HepG2 (cell line): ENCODE measurements around the gene LIPT2. TPM values are rescaled to one million over a fixed set of nuclear protein-coding genes. Genes with fewer than 3 reads are reported as not detected.

Experiments
- ATAC-seq: fragments of 200-7000 bp; cut with Tn5 transposase; 3 replicates; pipeline ENCODE4 v1.9.1; 2020; ENCODE audit warnings: mild to moderate bottlenecking, moderate library complexity
- BruUV-seq: library from RNA; stranded (reverse); fragments of 400-500 nt; replicated peaks from 2 replicates; lab custom pipeline; 2021; lab: Mats Ljungman, UMichigan
- CTCF ChIA-PET: fragments of 300-600 bp; formaldehyde crosslinking; extraction: SDS; loops from one replicate; lab custom pipeline; 2021; ENCODE audit warnings: low total read pairs, inconsistent platforms, low intra/inter-chr PET ratio; lab: Yijun Ruan, JAX
- POLR2A ChIA-PET: fragments of 350-600 bp; sonication (Branson Sonifier 250); formaldehyde crosslinking; loops from one replicate; lab custom pipeline; 2020; ENCODE audit warnings: antibody characterized with exemption, inconsistent platforms; lab: Yijun Ruan, JAX
- DNase-seq: peaks from one replicate; pipeline ENCODE4 v3.0.0-alpha.2; 2015; ENCODE audit warnings: low spot score
- FAIRE-seq: peaks from 3 replicates; lab custom pipeline; 2011; peaks lifted over from hg19 to GRCh38; lab: Jason Lieb, UNC
- H2AFZ ChIP-seq: one replicate; pipeline ENCODE4 v1.6.1; 2011; ENCODE audit warnings: low read length, inconsistent platforms
- H3K27ac ChIP-seq: fragments of 300-600 bp; 3 replicates; pipeline ENCODE4 v1.8.0; 2011; ENCODE audit warnings: mixed run types, mild to moderate bottlenecking, mixed read lengths, low read length, inconsistent platforms; ENCODE audit not compliant: insufficient read depth; ENCODE audit errors: extremely low read length
- H3K27me3 ChIP-seq, 2 experiments: fragments of 200-600 bp in 1 of 2; 2 replicates in 1 of 2; 3 replicates in 1 of 2; pipeline versions ENCODE4 v1.6.0 to v1.8.0; 2011; ENCODE audit warnings: low read length in 2 of 2, mild to moderate bottlenecking in 2 of 2, moderate library complexity in 2 of 2, inconsistent platforms in 1 of 2; ENCODE audit not compliant: insufficient read depth in 2 of 2, control insufficient read depth in 1 of 2
- H3K36me3 ChIP-seq, 2 experiments: fragments of 200-600 bp in 1 of 2; replicated peaks in 1 of 2; 2 replicates in 1 of 2; 3 replicates in 1 of 2; pipeline versions ENCODE4 v1.5.1 to v1.8.0; 2011; ENCODE audit warnings: low read length in 2 of 2, inconsistent platforms in 1 of 2; ENCODE audit not compliant: insufficient read depth in 2 of 2, control insufficient read depth in 1 of 2
- H3K4me1 ChIP-seq: 2 replicates; pipeline ENCODE4 v1.5.1; 2012; ENCODE audit warnings: low read length, inconsistent platforms; ENCODE audit not compliant: insufficient read depth
- H3K4me2 ChIP-seq: 2 replicates; pipeline ENCODE4 v1.6.0; 2011; ENCODE audit warnings: low read depth, low read length, inconsistent platforms
- H3K4me3 ChIP-seq, 3 experiments: fragments of 200-600 bp in 1 of 3; sonication (generic), shearing (Covaris generic) in 1 of 3; replicated peaks in 1 of 3; 2 replicates each; pipeline ENCODE4 v1.5.1; 2011 to 2016; ENCODE audit warnings: low read length in 3 of 3, inconsistent platforms in 2 of 3, low read depth in 2 of 3, mild to moderate bottlenecking in 2 of 3, control low read depth in 1 of 3, mixed read lengths in 1 of 3; ENCODE audit not compliant: insufficient read depth in 1 of 3
- H3K79me2 ChIP-seq: one replicate; pipeline ENCODE4 v1.6.1; 2011; ENCODE audit warnings: low read length, inconsistent platforms; ENCODE audit not compliant: insufficient read depth
- H3K9ac ChIP-seq: 2 replicates; pipeline ENCODE4 v1.6.0; 2011; ENCODE audit warnings: mild to moderate bottlenecking, low read depth, low read length, inconsistent platforms; ENCODE audit not compliant: insufficient read depth
- H3K9me3 ChIP-seq: 2 replicates; pipeline ENCODE4 v1.5.1; 2012; ENCODE audit warnings: mild to moderate bottlenecking, low read length
- H4K20me1 ChIP-seq: 2 replicates; pipeline ENCODE4 v1.6.0; 2011; ENCODE audit warnings: inconsistent platforms, mild to moderate bottlenecking, low read length, moderate library complexity; ENCODE audit not compliant: insufficient read depth
- DMTF1 ChIP-seq: sonication (generic); formaldehyde crosslinking; IDR thresholded peaks from 2 replicates; pipeline ENCODE4 v1.4.0; 2020; ENCODE audit warnings: mild to moderate bottlenecking, missing genetic modification reagents
- MBD4 ChIP-seq: IDR thresholded peaks from 2 replicates; pipeline ENCODE4 v1.6.1; 2012; ENCODE audit warnings: low read length, inconsistent platforms, borderline replicate concordance
- THAP11 ChIP-seq: IDR thresholded peaks from 2 replicates; pipeline ENCODE4 v1.6.1; 2016; ENCODE audit warnings: missing biosample characterization, missing genetic modification reagents
- ZFP36 ChIP-seq: fragments of 150-350 bp; IDR thresholded peaks from 2 replicates; pipeline ENCODE4 v1.6.1; 2018; ENCODE audit warnings: borderline replicate concordance, low read length, low read depth; ENCODE audit not compliant: partially characterized antibody
- ZFP91 ChIP-seq: sonication (generic); formaldehyde crosslinking; IDR thresholded peaks from 2 replicates; pipeline ENCODE4 v1.9.0; 2022; ENCODE audit warnings: missing genetic modification reagents, mild to moderate bottlenecking, borderline replicate concordance
- ZSCAN30 ChIP-seq: sonication (generic); formaldehyde crosslinking; IDR thresholded peaks from 2 replicates; pipeline ENCODE4 v1.5.0; 2020; ENCODE audit warnings: mild to moderate bottlenecking, missing genetic modification reagents
- WGBS: methylation state at CpG from one replicate; pipeline ENCODE4 v1.1.6; 2017; ENCODE audit warnings: low lambda C conversion rate; 5-methylcytosine and 5-hydroxymethylcytosine counted together
- in situ Hi-C: cut with HindIII; loops from 2 replicates; pipeline ENCODE4 v1.10.0; 2017; ENCODE audit warnings: low pct_unique_long_range_greater_than_20kb; ENCODE audit not compliant: extremely low pct_ligation_motif_present
- intact Hi-C: fragments of 100-400 bp; cut with micrococcal nuclease; formaldehyde crosslinking; loops from one replicate; pipeline ENCODE4 v1.10.0; 2022; ENCODE audit not compliant: unreplicated experiment
- polyA plus RNA-seq, 8 experiments: library from polyadenylated mRNA; depleted of rRNA in 3 of 8; stranded (reverse) in 7 of 8; unstranded in 1 of 8; fragments of >200 nt; fragmentation: Illumina TruSeq in 4 of 8; extraction: Trizol in 4 of 8; gene quantifications; 2 replicates each; pipeline versions ENCODE4 v1.2.1 to v1.2.3, GENCODE V29; 2011 to 2016; ENCODE audit warnings: low read depth in 4 of 8, missing spikeins in 1 of 8, mixed read lengths in 1 of 8; ENCODE audit not compliant: insufficient read depth in 1 of 8
- total RNA-seq, 5 experiments: library from RNA; depleted of rRNA; stranded (reverse); fragments of >200 nt; fragmentation: Illumina TruSeq; extraction: Trizol; gene quantifications; 2 replicates each; pipeline ENCODE4 v1.2.3, GENCODE V29; 2016; ENCODE audit warnings: low read depth in 1 of 5

Gene LIPT2
- total and polyA plus RNA-seq, 2 of the 13 experiments (the other 11 are each of a cell fraction or from before 2014, with no cell fraction given): 3.0 to 5.6 TPM

- FAIRE-seq: no peak
- intact Hi-C loops (no loop called here), in situ Hi-C loops (no loop called here)
- H3K27ac ChIP-seq: no peak overlapping the region
- no peaks in the 10 kb centered on the region for H3K36me3 ChIP-seq
- WGBS: 97% methylated on average over 11 of the region's 11 CpGs
- H3K9ac ChIP-seq: no peak overlapping the region
- no TSS peak for BruUV-seq
- DNase-seq: no peak
- POLR2A ChIA-PET: interaction anchor here (1.0 to 2.7 kb wide), 2 partner anchors 13 to 55 kb away, joined by 3 to 52 read pairs; no protein-coding TSS in a partner anchor
- no peak overlapping the region for H2AFZ ChIP-seq
- H3K4me3 ChIP-seq: no peak overlapping the region
- H3K4me2 ChIP-seq: no peak overlapping the region
- CTCF ChIA-PET: no interaction called here
- TF ChIP-seq MBD4 (no peak), ZSCAN30 (CRISPR knock-in tag) (no peak), ZFP91 (CRISPR knock-in tag) (no peak), ZFP36 (no peak), THAP11 (CRISPR knock-in tag) (no peak), DMTF1 (0 out of 2 replicates have a peak, but pooled peaks have one; percentile 10)
- H4K20me1 ChIP-seq: no peaks in the 10 kb centered on the region
- H3K4me1 ChIP-seq: peaks cover 19% of the 10 kb centered on the region
- no peaks in the 10 kb centered on the region; a peak in 1 of 5 replicates for H3K27me3 ChIP-seq
- H3K79me2 ChIP-seq: no peaks in the 10 kb centered on the region
- no peak for ATAC-seq
- H3K9me3 ChIP-seq: no peaks in the 10 kb centered on the region
Observed at GRCh38 chr11:74492084-74492483, 1.4 kb downstream of the LIPT2 start.
